H1 (cell line): ENCODE measurements around the gene MUSTN1. TPM values are rescaled to one million over a fixed set of nuclear protein-coding genes. Genes with fewer than 3 reads are reported as not detected.

Source experiments
- CTCF ChIA-PET: fragments of 300-600 bp; sonication (Branson Sonifier 250); formaldehyde crosslinking; loops from one replicate; lab custom pipeline; 2021; ENCODE audit not compliant: partially characterized antibody; lab: Charles Lee
- POLR2A ChIA-PET: fragments of 300-600 bp; sonication (Branson Sonifier 250); formaldehyde crosslinking; loops from one replicate; lab custom pipeline; 2021; ENCODE audit warnings: inconsistent platforms; ENCODE audit not compliant: partially characterized antibody; lab: Charles Lee
- DNase-seq, 2 experiments: peaks; one replicate each; pipeline versions ENCODE4 v3.0.0 to v3.0.0-alpha.2; 2010 to 2022; ENCODE audit warnings: low spot score in 2 of 2, low read depth in 1 of 2, mixed read lengths in 1 of 2
- FAIRE-seq: peaks from 2 replicates; lab custom pipeline; 2011; peaks lifted over from hg19 to GRCh38; lab: Jason Lieb, UNC
- H2AFZ ChIP-seq: 2 replicates; pipeline ENCODE4 v1.8.1; 2012; ENCODE audit warnings: low read length, inconsistent platforms
- H2AK5ac ChIP-seq: 2 replicates; pipeline ENCODE4 v1.6.1; 2013; ENCODE audit warnings: low read depth, low read length
- H2BK120ac ChIP-seq: replicated peaks from 2 replicates; pipeline ENCODE3; 2013; ENCODE audit warnings: low read depth, low read length, inconsistent platforms
- H2BK12ac ChIP-seq: 2 replicates; pipeline ENCODE4 v1.6.1; 2013; ENCODE audit warnings: low read depth, low read length
- H2BK15ac ChIP-seq: 2 replicates; pipeline ENCODE4 v1.6.1; 2013; ENCODE audit warnings: low read length
- H2BK20ac ChIP-seq: 2 replicates; pipeline ENCODE4 v1.6.1; 2013; ENCODE audit warnings: low read length
- H2BK5ac ChIP-seq: 2 replicates; pipeline ENCODE4 v1.6.1; 2013; ENCODE audit warnings: low read depth, low read length
- H3K14ac ChIP-seq: 2 replicates; pipeline ENCODE4 v1.6.1; 2013; ENCODE audit warnings: inconsistent platforms; ENCODE audit not compliant: insufficient read length
- H3K18ac ChIP-seq: 2 replicates; pipeline ENCODE4 v1.6.1; 2013; ENCODE audit warnings: low read length; ENCODE audit errors: extremely low read depth
- H3K23ac ChIP-seq: 2 replicates; pipeline ENCODE4 v1.6.1; 2013; ENCODE audit warnings: inconsistent platforms; ENCODE audit not compliant: insufficient read length
- H3K23me2 ChIP-seq: 2 replicates; pipeline ENCODE4 v1.6.1; 2013; ENCODE audit warnings: low read depth, low read length
- H3K27ac ChIP-seq: 2 replicates; pipeline ENCODE4 v1.6.1; 2011; ENCODE audit warnings: low read depth, low read length, inconsistent platforms
- H3K27me3 ChIP-seq, 4 experiments: replicated peaks in 1 of 4; 1 replicate in 1 of 4; 2 replicates in 3 of 4; pipeline versions ENCODE4 v1.6.1 to v1.8.1; 2011 to 2013; ENCODE audit warnings: low read length in 3 of 4, mild to moderate bottlenecking in 3 of 4, inconsistent platforms in 2 of 4, mixed read lengths in 2 of 4, moderate library complexity in 1 of 4; ENCODE audit not compliant: control insufficient read depth in 3 of 4, insufficient read depth in 3 of 4; ENCODE audit errors: extremely low read depth in 1 of 4
- H3K36me3 ChIP-seq, 4 experiments: 2 replicates each; pipeline versions ENCODE4 v1.6.1 to v1.8.1; 2011 to 2013; ENCODE audit warnings: mild to moderate bottlenecking in 4 of 4, low read length in 3 of 4, moderate library complexity in 2 of 4, control low read depth in 1 of 4, inconsistent platforms in 1 of 4; ENCODE audit not compliant: insufficient read depth in 4 of 4, control insufficient read depth in 2 of 4
- H3K4ac ChIP-seq: replicated peaks from 2 replicates; pipeline ENCODE3; 2013; ENCODE audit warnings: low read length, low read depth, mixed read lengths, inconsistent platforms; ENCODE audit not compliant: insufficient read length
- H3K4me1 ChIP-seq, 4 experiments: replicated peaks in 1 of 4; 1 replicate in 1 of 4; 2 replicates in 3 of 4; pipeline versions ENCODE4 v1.6.1 to v1.8.1; 2011 to 2013; ENCODE audit warnings: low read length in 3 of 4, inconsistent platforms in 2 of 4, mixed read lengths in 1 of 4; ENCODE audit not compliant: insufficient read depth in 4 of 4, control insufficient read depth in 3 of 4
- H3K4me2 ChIP-seq, 2 experiments: 2 replicates each; pipeline versions ENCODE4 v1.6.1 to v1.8.1; 2011 to 2013; ENCODE audit warnings: low read depth in 2 of 2, low read length in 2 of 2, control low read depth in 1 of 2, inconsistent platforms in 1 of 2, mild to moderate bottlenecking in 1 of 2; ENCODE audit not compliant: insufficient read depth in 1 of 2
- H3K4me3 ChIP-seq, 4 experiments: fragments of 200-600, 300-600 bp in 1 of 4; sonication (generic), shearing (Covaris generic), sonication (Bioruptor Twin) in 1 of 4; 2 replicates each; pipeline versions ENCODE4 v1.5.1 to v1.8.1; 2011 to 2016; ENCODE audit warnings: low read length in 4 of 4, low read depth in 3 of 4, control low read depth in 2 of 4, inconsistent platforms in 2 of 4, mild to moderate bottlenecking in 2 of 4, mixed read lengths in 1 of 4, moderate library complexity in 1 of 4; ENCODE audit not compliant: insufficient read depth in 2 of 4; ENCODE audit errors: extremely low read depth in 1 of 4
- H3K56ac ChIP-seq: replicated peaks from 2 replicates; pipeline ENCODE3; 2013; ENCODE audit warnings: low read depth, mild to moderate bottlenecking, mixed read lengths, low read length, inconsistent platforms; ENCODE audit not compliant: insufficient read length
- H3K79me1 ChIP-seq: 2 replicates; pipeline ENCODE4 v1.6.1; 2013; ENCODE audit warnings: low read depth, low read length, control low read depth
- H3K79me2 ChIP-seq, 2 experiments: 2 replicates each; pipeline versions ENCODE4 v1.6.1 to v1.8.1; 2012 to 2013; ENCODE audit warnings: low read length in 2 of 2, mild to moderate bottlenecking in 2 of 2, inconsistent platforms in 1 of 2; ENCODE audit not compliant: insufficient read depth in 2 of 2, control insufficient read depth in 1 of 2
- H3K9ac ChIP-seq, 4 experiments: replicated peaks in 1 of 4; 1 replicate in 1 of 4; 2 replicates in 3 of 4; pipeline versions ENCODE4 v1.6.1 to v1.8.1; 2011 to 2013; ENCODE audit warnings: low read depth in 3 of 4, low read length in 3 of 4, control low read depth in 2 of 4, mild to moderate bottlenecking in 2 of 4, moderate library complexity in 2 of 4, inconsistent platforms in 1 of 4; ENCODE audit errors: extremely low read depth in 1 of 4
- H3K9me3 ChIP-seq, 2 experiments: 2 replicates each; pipeline versions ENCODE4 v1.6.1 to v1.8.1; 2012 to 2013; ENCODE audit warnings: mild to moderate bottlenecking in 2 of 2, moderate library complexity in 2 of 2, control low read depth in 1 of 2, inconsistent platforms in 1 of 2, low read depth in 1 of 2, low read length in 1 of 2, mixed read lengths in 1 of 2; ENCODE audit not compliant: insufficient read depth in 2 of 2
- H4K20me1 ChIP-seq, 2 experiments: replicated peaks in 1 of 2; 2 replicates each; pipeline versions ENCODE3 to v1.8.1; 2011 to 2013; ENCODE audit warnings: inconsistent platforms in 2 of 2, low read length in 2 of 2, mild to moderate bottlenecking in 1 of 2; ENCODE audit not compliant: insufficient read depth in 2 of 2, control insufficient read depth in 1 of 2
- H4K5ac ChIP-seq: 2 replicates; pipeline ENCODE4 v1.6.1; 2013; ENCODE audit warnings: low read length, low read depth, mixed read lengths, inconsistent platforms; ENCODE audit not compliant: insufficient read length
- H4K8ac ChIP-seq: 2 replicates; pipeline ENCODE4 v1.8.0; 2013; ENCODE audit warnings: mild to moderate bottlenecking, moderate library complexity, low read length, inconsistent platforms; ENCODE audit not compliant: insufficient read depth; ENCODE audit errors: extremely low read depth
- H4K91ac ChIP-seq: replicated peaks from 2 replicates; pipeline ENCODE3; 2013; ENCODE audit warnings: low read length, mixed read lengths, inconsistent platforms; ENCODE audit not compliant: insufficient read length
- POLR2A ChIP-seq, 2 experiments: IDR thresholded peaks; 1 replicate in 1 of 2; 2 replicates in 1 of 2; pipeline ENCODE4 v1.6.1; 2011; ENCODE audit warnings: low read depth in 2 of 2, low read length in 2 of 2, mild to moderate bottlenecking in 2 of 2; ENCODE audit errors: control extremely low read depth in 1 of 2
- POLR2AphosphoS5 ChIP-seq: IDR thresholded peaks from 2 replicates; pipeline ENCODE4 v1.6.1; 2011; ENCODE audit warnings: low read depth, low read length
- SIN3A ChIP-seq, 2 experiments: IDR thresholded peaks in 1 of 2; conservative IDR thresholded peaks in 1 of 2; 2 replicates each; pipeline ENCODE4 v1.6.1; 2011 to 2012; ENCODE audit warnings: low read length in 2 of 2, improper control_type of control experiment in 1 of 2, low read depth in 1 of 2, mild to moderate bottlenecking in 1 of 2
- SP4 ChIP-seq: IDR thresholded peaks from 2 replicates; pipeline ENCODE4 v1.6.1; 2012; ENCODE audit warnings: low read length, inconsistent platforms
- TAF7 ChIP-seq: optimal IDR thresholded peaks from 2 replicates; pipeline ENCODE3; 2011; ENCODE audit warnings: low read depth, mild to moderate bottlenecking, inconsistent platforms, low read length, moderate library complexity, borderline replicate concordance
- WGBS, 2 experiments: shearing (Covaris generic) in 1 of 2; methylation state at CpG; one replicate each; pipeline versions ENCODE4 v1.1.6 to v1.1.7; 2013 to 2015; ENCODE audit warnings: low lambda C conversion rate in 2 of 2, mixed read lengths in 2 of 2, inconsistent platforms in 1 of 2, low coverage in 1 of 2, missing lambda C conversion rate in 1 of 2; ENCODE audit not compliant: insufficient replicate concordance in 2 of 2, insufficient coverage in 1 of 2, insufficient read length in 1 of 2; ENCODE audit errors: extremely low coverage in 1 of 2, missing lambda C conversion rate in 1 of 2; 5-methylcytosine and 5-hydroxymethylcytosine counted together
- polyA plus RNA-seq, 7 experiments: library from polyadenylated mRNA; depleted of rRNA in 3 of 7; stranded (reverse) in 5 of 7; unstranded in 2 of 7; fragments of >200 nt in 5 of 7; fragments of 200-250 nt in 2 of 7; gene quantifications; 1 replicate in 5 of 7; 2 replicates in 1 of 7; 4 replicates in 1 of 7; pipeline versions ENCODE4 v1.2.1 to v1.2.3, GENCODE V29; 2011 to 2013; ENCODE audit warnings: missing spikeins in 2 of 7, mixed read lengths in 2 of 7
- total RNA-seq: library from RNA; stranded (reverse); fragmentation: NEBNext Ultra II Directional; extraction: Animal tissue kit (Norgen Biotek cat#: 25700); gene quantifications from 2 replicates; pipeline ENCODE4 v1.2.1, GENCODE V29; 2021

The MUSTN1 gene
- total and polyA plus RNA-seq, 2 of the 8 experiments (the other 6 are each of a cell fraction or from before 2014, with no cell fraction given): 1.1 to 2.4 TPM

- Histone ChIP-seq H2BK12ac (peak overlapping the region; percentile 39; the same call in 1 of the 2 replicates), H3K79me1 (no peaks in the 10 kb centered on the region), H2BK15ac (0 out of 2 replicates have a peak overlapping the region, but pooled peaks have one; percentile 29), H3K27ac (no peak overlapping the region), H3K23ac (no peak overlapping the region), H3K9me3 (no peaks in the 10 kb centered on the region), H3K56ac (no peak overlapping the region), H3K4ac (no peak overlapping the region), H3K18ac (no peak overlapping the region), H3K23me2 (no peaks in the 10 kb centered on the region), H3K79me2 (no peaks in the 10 kb centered on the region), H4K20me1 (peaks cover 0 to 3% of the 10 kb centered on the region in 2 experiments), H4K91ac (no peak overlapping the region), H2BK20ac (no peak overlapping the region), H3K4me3 (no peak overlapping the region), H4K8ac (no peak overlapping the region), H4K5ac (no peak overlapping the region), H2AFZ (peak overlapping the region; percentile 73), H3K27me3 (no peaks in the 10 kb centered on the region), H3K4me2 (no peak overlapping the region), H3K14ac (no peak overlapping the region), H3K36me3 (no peaks in the 10 kb centered on the region), H2BK120ac (no peak overlapping the region), H2AK5ac (no peak overlapping the region), H3K4me1 (no peaks in the 10 kb centered on the region), H2BK5ac (no peak overlapping the region), H3K9ac (no peak overlapping the region)
- ChIA-PET POLR2A (interaction anchor here (1.4 to 2.5 kb wide), 2 partner anchors 8 to 21 kb away, joined by 5 to 10 read pairs; partner anchors contain the start of gene NEK4), CTCF (interaction anchor here (0.7 to 3.8 kb wide), 33 partner anchors 9 to 369 kb away, joined by 3 to 33 read pairs (median 5); partner anchors contain the start of genes ITIH1 and NEK4)
- 81% methylated on average over 4 of the region's 4 CpGs; no CpG with 5 or more reads in 1 of the 2 experiments for WGBS, 2 experiments
- FAIRE-seq: no peak
- no peak for DNase-seq
- TF ChIP-seq TAF7 (no peak), SP4 (no peak), POLR2A (IDR thresholded peaks at IDR 0.05; ENCODE audit: control extremely low read depth in 1 of 2, low read depth in 2 of 2, low read length in 2 of 2) (no peak), SIN3A (conservative IDR thresholded peaks at IDR 0.05 in 1 of 2, IDR thresholded peaks at IDR 0.05 in 1 of 2; ENCODE audit: low read depth in 1 of 2, low read length in 2 of 2) (no peak), POLR2AphosphoS5 (no peak)
Observed at GRCh38 chr3:52791928-52792327, 42.9 kb downstream of the MUSTN1 start.
